ENCODE measurements around the gene HIVEP3. TPM values are rescaled to one million over a fixed set of nuclear protein-coding genes. Genes with fewer than 3 reads are reported as not detected.

Gene HIVEP3
- total RNA-seq, 1 experiment from 2014 or later, result 0.55 TPM

DNA sequence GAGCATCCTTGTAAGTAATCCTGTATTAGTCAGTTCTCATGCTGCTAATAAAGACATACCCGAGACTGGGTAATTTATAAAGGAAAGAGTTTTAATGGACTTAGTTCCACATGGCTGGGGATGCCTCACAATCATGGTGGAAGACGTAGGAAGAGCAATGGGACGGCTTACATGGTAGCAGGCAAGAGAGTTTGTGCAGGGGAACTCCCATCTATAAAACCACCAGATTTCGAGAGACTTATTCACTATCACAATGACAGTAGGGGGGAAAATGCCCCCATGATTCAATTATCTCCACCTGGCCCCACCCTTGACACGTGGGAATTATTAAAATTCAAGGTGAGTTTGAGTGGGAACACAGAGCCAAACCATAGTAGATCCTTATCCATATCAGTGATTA is 124.7 kb downstream of the HIVEP3 start:
- Mint-ChIP-seq H3K27me3 (ENCODE audit: low read depth) (no peaks in the 10 kb centered on the region), H3K4me1 (no peaks in the 10 kb centered on the region), H3K9me3 (no peaks in the 10 kb centered on the region), H3K4me3 (no peak overlapping the region), H3K36me3 (no peaks in the 10 kb centered on the region), H3K27ac (no peak overlapping the region)
- ATAC-seq (no peak), DNase-seq (ENCODE audit: low spot score) (no peak)
- ChIA-PET CTCF (no interaction called here), POLR2A (no interaction called here)
- TF ChIP-seq TP53 (CRISPR knock-in tag; IDR thresholded peaks at IDR 0.05), result no peak
- TF ChIP-seq CREB1 (CRISPR knock-in tag; IDR thresholded peaks at IDR 0.05), result no peak
- TF ChIP-seq HMGA2 (CRISPR knock-in tag; IDR thresholded peaks at IDR 0.05), result no peak
- TF ChIP-seq, protein P1, sequence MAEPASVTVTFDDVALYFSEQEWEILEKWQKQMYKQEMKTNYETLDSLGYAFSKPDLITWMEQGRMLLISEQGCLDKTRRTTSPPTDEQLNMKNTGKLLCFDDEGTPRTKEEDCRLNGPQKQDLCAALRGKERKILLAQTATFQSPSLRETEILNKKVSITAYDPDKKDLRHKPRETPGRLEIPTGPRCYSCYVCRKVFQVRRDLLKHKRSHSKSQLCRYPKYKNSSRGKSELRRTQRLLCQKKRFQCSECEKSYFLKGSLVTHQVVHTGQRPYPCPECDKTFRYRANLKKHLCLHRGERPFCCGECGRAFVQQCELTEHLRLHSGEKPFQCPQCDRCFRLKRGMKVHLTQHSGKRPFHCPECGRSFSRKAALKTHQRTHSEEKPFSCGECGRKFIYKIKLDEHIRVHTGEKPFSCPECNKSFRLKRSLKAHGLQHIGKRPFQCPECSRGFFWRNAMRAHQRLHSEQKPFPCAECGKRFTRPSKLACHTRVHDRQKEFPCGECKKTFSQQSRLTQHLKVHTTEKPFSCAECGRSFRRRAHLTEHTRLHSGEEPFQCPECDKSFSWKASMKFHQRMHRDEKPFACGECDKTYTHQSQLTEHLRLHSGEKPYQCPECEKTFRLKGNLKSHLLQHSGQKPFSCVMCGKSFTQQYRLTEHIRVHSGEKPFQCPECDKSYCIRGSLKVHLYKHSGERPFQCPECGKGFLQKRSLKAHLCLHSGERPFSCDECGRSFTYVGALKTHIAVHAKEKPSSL (CRISPR knock-in tag; conservative IDR thresholded peaks at IDR 0.05), result no peak
- TF ChIP-seq PRRX2 (CRISPR knock-in tag; IDR thresholded peaks at IDR 0.05), result no peak
- TF ChIP-seq, protein P2, sequence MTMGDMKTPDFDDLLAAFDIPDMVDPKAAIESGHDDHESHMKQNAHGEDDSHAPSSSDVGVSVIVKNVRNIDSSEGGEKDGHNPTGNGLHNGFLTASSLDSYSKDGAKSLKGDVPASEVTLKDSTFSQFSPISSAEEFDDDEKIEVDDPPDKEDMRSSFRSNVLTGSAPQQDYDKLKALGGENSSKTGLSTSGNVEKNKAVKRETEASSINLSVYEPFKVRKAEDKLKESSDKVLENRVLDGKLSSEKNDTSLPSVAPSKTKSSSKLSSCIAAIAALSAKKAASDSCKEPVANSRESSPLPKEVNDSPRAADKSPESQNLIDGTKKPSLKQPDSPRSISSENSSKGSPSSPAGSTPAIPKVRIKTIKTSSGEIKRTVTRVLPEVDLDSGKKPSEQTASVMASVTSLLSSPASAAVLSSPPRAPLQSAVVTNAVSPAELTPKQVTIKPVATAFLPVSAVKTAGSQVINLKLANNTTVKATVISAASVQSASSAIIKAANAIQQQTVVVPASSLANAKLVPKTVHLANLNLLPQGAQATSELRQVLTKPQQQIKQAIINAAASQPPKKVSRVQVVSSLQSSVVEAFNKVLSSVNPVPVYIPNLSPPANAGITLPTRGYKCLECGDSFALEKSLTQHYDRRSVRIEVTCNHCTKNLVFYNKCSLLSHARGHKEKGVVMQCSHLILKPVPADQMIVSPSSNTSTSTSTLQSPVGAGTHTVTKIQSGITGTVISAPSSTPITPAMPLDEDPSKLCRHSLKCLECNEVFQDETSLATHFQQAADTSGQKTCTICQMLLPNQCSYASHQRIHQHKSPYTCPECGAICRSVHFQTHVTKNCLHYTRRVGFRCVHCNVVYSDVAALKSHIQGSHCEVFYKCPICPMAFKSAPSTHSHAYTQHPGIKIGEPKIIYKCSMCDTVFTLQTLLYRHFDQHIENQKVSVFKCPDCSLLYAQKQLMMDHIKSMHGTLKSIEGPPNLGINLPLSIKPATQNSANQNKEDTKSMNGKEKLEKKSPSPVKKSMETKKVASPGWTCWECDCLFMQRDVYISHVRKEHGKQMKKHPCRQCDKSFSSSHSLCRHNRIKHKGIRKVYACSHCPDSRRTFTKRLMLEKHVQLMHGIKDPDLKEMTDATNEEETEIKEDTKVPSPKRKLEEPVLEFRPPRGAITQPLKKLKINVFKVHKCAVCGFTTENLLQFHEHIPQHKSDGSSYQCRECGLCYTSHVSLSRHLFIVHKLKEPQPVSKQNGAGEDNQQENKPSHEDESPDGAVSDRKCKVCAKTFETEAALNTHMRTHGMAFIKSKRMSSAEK (CRISPR knock-in tag; IDR thresholded peaks at IDR 0.05; ENCODE audit: borderline replicate concordance), result no peak
- no peak for TF ChIP-seq ZBTB21 (CRISPR knock-in tag; IDR thresholded peaks at IDR 0.05; ENCODE audit: borderline replicate concordance)
- no peak for TF ChIP-seq ZMAT4 (CRISPR knock-in tag; IDR thresholded peaks at IDR 0.05)
- TF ChIP-seq ATF2 (CRISPR knock-in tag; IDR thresholded peaks at IDR 0.05; ENCODE audit: borderline replicate concordance, low read depth), result no peak
- no peak for TF ChIP-seq ZNF219 (CRISPR knock-in tag; IDR thresholded peaks at IDR 0.05; ENCODE audit: borderline replicate concordance)
- TF ChIP-seq, protein P3, sequence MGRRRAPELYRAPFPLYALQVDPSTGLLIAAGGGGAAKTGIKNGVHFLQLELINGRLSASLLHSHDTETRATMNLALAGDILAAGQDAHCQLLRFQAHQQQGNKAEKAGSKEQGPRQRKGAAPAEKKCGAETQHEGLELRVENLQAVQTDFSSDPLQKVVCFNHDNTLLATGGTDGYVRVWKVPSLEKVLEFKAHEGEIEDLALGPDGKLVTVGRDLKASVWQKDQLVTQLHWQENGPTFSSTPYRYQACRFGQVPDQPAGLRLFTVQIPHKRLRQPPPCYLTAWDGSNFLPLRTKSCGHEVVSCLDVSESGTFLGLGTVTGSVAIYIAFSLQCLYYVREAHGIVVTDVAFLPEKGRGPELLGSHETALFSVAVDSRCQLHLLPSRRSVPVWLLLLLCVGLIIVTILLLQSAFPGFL (CRISPR knock-in tag; IDR thresholded peaks at IDR 0.05; ENCODE audit: borderline replicate concordance), result no peak
- TF ChIP-seq, protein P4, sequence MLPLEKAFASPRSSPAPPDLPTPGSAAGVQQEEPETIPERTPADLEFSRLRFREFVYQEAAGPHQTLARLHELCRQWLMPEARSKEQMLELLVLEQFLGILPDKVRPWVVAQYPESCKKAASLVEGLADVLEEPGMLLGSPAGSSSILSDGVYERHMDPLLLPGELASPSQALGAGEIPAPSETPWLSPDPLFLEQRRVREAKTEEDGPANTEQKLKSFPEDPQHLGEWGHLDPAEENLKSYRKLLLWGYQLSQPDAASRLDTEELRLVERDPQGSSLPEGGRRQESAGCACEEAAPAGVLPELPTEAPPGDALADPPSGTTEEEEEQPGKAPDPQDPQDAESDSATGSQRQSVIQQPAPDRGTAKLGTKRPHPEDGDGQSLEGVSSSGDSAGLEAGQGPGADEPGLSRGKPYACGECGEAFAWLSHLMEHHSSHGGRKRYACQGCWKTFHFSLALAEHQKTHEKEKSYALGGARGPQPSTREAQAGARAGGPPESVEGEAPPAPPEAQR (CRISPR knock-in tag; IDR thresholded peaks at IDR 0.05), result no peak
- no peak for TF ChIP-seq MXD4 (CRISPR knock-in tag; IDR thresholded peaks at IDR 0.05; ENCODE audit: borderline replicate concordance)

DNA sequence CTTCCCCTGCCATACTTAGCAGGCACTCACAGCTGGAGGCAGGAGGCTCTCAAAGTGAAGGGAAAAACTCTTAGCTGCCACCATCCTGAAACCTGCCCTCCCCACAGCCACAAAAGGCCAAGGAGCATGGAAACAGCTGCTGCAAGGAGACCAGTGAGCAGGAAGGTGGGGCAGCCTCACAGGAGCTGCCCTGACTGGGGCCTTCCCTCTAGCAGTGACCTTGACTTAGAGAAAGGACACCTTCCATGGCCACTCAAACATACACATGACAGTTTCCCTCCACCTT is 126.3 kb downstream of the HIVEP3 start:
- Mint-ChIP-seq H3K27ac (no peak overlapping the region), H3K4me3 (no peak overlapping the region)
- CTCF ChIA-PET, result no interaction called here
- TF ChIP-seq, protein P4 (CRISPR knock-in tag; IDR thresholded peaks at IDR 0.05), result no peak
- TF ChIP-seq USF1 (CRISPR knock-in tag; IDR thresholded peaks at IDR 0.05), result no peak
- TF ChIP-seq, protein P5, sequence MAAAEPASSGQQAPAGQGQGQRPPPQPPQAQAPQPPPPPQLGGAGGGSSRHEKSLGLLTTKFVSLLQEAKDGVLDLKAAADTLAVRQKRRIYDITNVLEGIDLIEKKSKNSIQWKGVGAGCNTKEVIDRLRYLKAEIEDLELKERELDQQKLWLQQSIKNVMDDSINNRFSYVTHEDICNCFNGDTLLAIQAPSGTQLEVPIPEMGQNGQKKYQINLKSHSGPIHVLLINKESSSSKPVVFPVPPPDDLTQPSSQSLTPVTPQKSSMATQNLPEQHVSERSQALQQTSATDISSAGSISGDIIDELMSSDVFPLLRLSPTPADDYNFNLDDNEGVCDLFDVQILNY (CRISPR knock-in tag; IDR thresholded peaks at IDR 0.05), result no peak
- TF ChIP-seq TEAD4 (CRISPR knock-in tag; IDR thresholded peaks at IDR 0.05), result no peak
- TF ChIP-seq ZNF671 (CRISPR knock-in tag; IDR thresholded peaks at IDR 0.05), result no peak
- no peak for TF ChIP-seq NR2C2 (CRISPR knock-in tag; IDR thresholded peaks at IDR 0.05)
- TF ChIP-seq, protein P6, sequence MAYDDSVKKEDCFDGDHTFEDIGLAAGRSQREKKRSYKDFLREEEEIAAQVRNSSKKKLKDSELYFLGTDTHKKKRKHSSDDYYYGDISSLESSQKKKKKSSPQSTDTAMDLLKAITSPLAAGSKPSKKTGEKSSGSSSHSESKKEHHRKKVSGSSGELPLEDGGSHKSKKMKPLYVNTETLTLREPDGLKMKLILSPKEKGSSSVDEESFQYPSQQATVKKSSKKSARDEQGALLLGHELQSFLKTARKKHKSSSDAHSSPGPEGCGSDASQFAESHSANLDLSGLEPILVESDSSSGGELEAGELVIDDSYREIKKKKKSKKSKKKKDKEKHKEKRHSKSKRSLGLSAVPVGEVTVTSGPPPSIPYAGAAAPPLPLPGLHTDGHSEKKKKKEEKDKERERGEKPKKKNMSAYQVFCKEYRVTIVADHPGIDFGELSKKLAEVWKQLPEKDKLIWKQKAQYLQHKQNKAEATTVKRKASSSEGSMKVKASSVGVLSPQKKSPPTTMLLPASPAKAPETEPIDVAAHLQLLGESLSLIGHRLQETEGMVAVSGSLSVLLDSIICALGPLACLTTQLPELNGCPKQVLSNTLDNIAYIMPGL (CRISPR knock-in tag; IDR thresholded peaks at IDR 0.05), result no peak
- no peak for TF ChIP-seq ELF4 (CRISPR knock-in tag; IDR thresholded peaks at IDR 0.05; ENCODE audit: low read depth)

More for the DNA sequence above, 126.3 kb downstream of the HIVEP3 start:
- H3K27me3 Mint-ChIP-seq (ENCODE audit: low read depth), result no peaks in the 10 kb centered on the region
- POLR2A ChIA-PET, result interaction anchor here (1.4 kb wide), 1 partner anchor 11 kb away, joined by 3 read pairs; no protein-coding TSS in a partner anchor
- ATAC-seq, result no peak
- no peaks in the 10 kb centered on the region for H3K9me3 Mint-ChIP-seq
- DNase-seq (ENCODE audit: low spot score), result no peak
- H3K36me3 Mint-ChIP-seq, result no peaks in the 10 kb centered on the region
- H3K4me1 Mint-ChIP-seq, result no peaks in the 10 kb centered on the region

Data from WTC11 (cell line).